H1 (cell line): ENCODE data around the gene HYCC1. TPM values are rescaled to one million over a fixed set of nuclear protein-coding genes. Genes with fewer than 3 reads are reported as not detected.

Experiments used
- CTCF ChIA-PET: fragments of 300-600 bp; sonication (Branson Sonifier 250); formaldehyde crosslinking; loops from one replicate; lab custom pipeline; 2021; ENCODE audit not compliant: partially characterized antibody; lab: Charles Lee
- POLR2A ChIA-PET: fragments of 300-600 bp; sonication (Branson Sonifier 250); formaldehyde crosslinking; loops from one replicate; lab custom pipeline; 2021; ENCODE audit warnings: inconsistent platforms; ENCODE audit not compliant: partially characterized antibody; lab: Charles Lee
- DNase-seq, 2 experiments: peaks; one replicate each; pipeline versions ENCODE4 v3.0.0 to v3.0.0-alpha.2; 2010 to 2022; ENCODE audit warnings: low spot score in 2 of 2, low read depth in 1 of 2, mixed read lengths in 1 of 2
- FAIRE-seq: peaks from 2 replicates; lab custom pipeline; 2011; peaks lifted over from hg19 to GRCh38; lab: Jason Lieb, UNC
- H2AFZ ChIP-seq: 2 replicates; pipeline ENCODE4 v1.8.1; 2012; ENCODE audit warnings: low read length, inconsistent platforms
- H2AK5ac ChIP-seq: 2 replicates; pipeline ENCODE4 v1.6.1; 2013; ENCODE audit warnings: low read depth, low read length
- H2BK120ac ChIP-seq: replicated peaks from 2 replicates; pipeline ENCODE3; 2013; ENCODE audit warnings: low read depth, low read length, inconsistent platforms
- H2BK12ac ChIP-seq: 2 replicates; pipeline ENCODE4 v1.6.1; 2013; ENCODE audit warnings: low read depth, low read length
- H2BK15ac ChIP-seq: 2 replicates; pipeline ENCODE4 v1.6.1; 2013; ENCODE audit warnings: low read length
- H2BK20ac ChIP-seq: 2 replicates; pipeline ENCODE4 v1.6.1; 2013; ENCODE audit warnings: low read length
- H2BK5ac ChIP-seq: 2 replicates; pipeline ENCODE4 v1.6.1; 2013; ENCODE audit warnings: low read depth, low read length
- H3K14ac ChIP-seq: 2 replicates; pipeline ENCODE4 v1.6.1; 2013; ENCODE audit warnings: inconsistent platforms; ENCODE audit not compliant: insufficient read length
- H3K18ac ChIP-seq: 2 replicates; pipeline ENCODE4 v1.6.1; 2013; ENCODE audit warnings: low read length; ENCODE audit errors: extremely low read depth
- H3K23ac ChIP-seq: 2 replicates; pipeline ENCODE4 v1.6.1; 2013; ENCODE audit warnings: inconsistent platforms; ENCODE audit not compliant: insufficient read length
- H3K23me2 ChIP-seq: 2 replicates; pipeline ENCODE4 v1.6.1; 2013; ENCODE audit warnings: low read depth, low read length
- H3K27ac ChIP-seq: 2 replicates; pipeline ENCODE4 v1.6.1; 2011; ENCODE audit warnings: low read depth, low read length, inconsistent platforms
- H3K27me3 ChIP-seq, 4 experiments: replicated peaks in 1 of 4; 1 replicate in 1 of 4; 2 replicates in 3 of 4; pipeline versions ENCODE4 v1.6.1 to v1.8.1; 2011 to 2013; ENCODE audit warnings: low read length in 3 of 4, mild to moderate bottlenecking in 3 of 4, inconsistent platforms in 2 of 4, mixed read lengths in 2 of 4, moderate library complexity in 1 of 4; ENCODE audit not compliant: control insufficient read depth in 3 of 4, insufficient read depth in 3 of 4; ENCODE audit errors: extremely low read depth in 1 of 4
- H3K36me3 ChIP-seq, 4 experiments: 2 replicates each; pipeline versions ENCODE4 v1.6.1 to v1.8.1; 2011 to 2013; ENCODE audit warnings: mild to moderate bottlenecking in 4 of 4, low read length in 3 of 4, moderate library complexity in 2 of 4, control low read depth in 1 of 4, inconsistent platforms in 1 of 4; ENCODE audit not compliant: insufficient read depth in 4 of 4, control insufficient read depth in 2 of 4
- H3K4ac ChIP-seq: replicated peaks from 2 replicates; pipeline ENCODE3; 2013; ENCODE audit warnings: low read length, low read depth, mixed read lengths, inconsistent platforms; ENCODE audit not compliant: insufficient read length
- H3K4me1 ChIP-seq, 4 experiments: replicated peaks in 1 of 4; 1 replicate in 1 of 4; 2 replicates in 3 of 4; pipeline versions ENCODE4 v1.6.1 to v1.8.1; 2011 to 2013; ENCODE audit warnings: low read length in 3 of 4, inconsistent platforms in 2 of 4, mixed read lengths in 1 of 4; ENCODE audit not compliant: insufficient read depth in 4 of 4, control insufficient read depth in 3 of 4
- H3K4me2 ChIP-seq, 2 experiments: 2 replicates each; pipeline versions ENCODE4 v1.6.1 to v1.8.1; 2011 to 2013; ENCODE audit warnings: low read depth in 2 of 2, low read length in 2 of 2, control low read depth in 1 of 2, inconsistent platforms in 1 of 2, mild to moderate bottlenecking in 1 of 2; ENCODE audit not compliant: insufficient read depth in 1 of 2
- H3K4me3 ChIP-seq, 4 experiments: fragments of 200-600, 300-600 bp in 1 of 4; sonication (generic), shearing (Covaris generic), sonication (Bioruptor Twin) in 1 of 4; 2 replicates each; pipeline versions ENCODE4 v1.5.1 to v1.8.1; 2011 to 2016; ENCODE audit warnings: low read length in 4 of 4, low read depth in 3 of 4, control low read depth in 2 of 4, inconsistent platforms in 2 of 4, mild to moderate bottlenecking in 2 of 4, mixed read lengths in 1 of 4, moderate library complexity in 1 of 4; ENCODE audit not compliant: insufficient read depth in 2 of 4; ENCODE audit errors: extremely low read depth in 1 of 4
- H3K56ac ChIP-seq: replicated peaks from 2 replicates; pipeline ENCODE3; 2013; ENCODE audit warnings: low read depth, mild to moderate bottlenecking, mixed read lengths, low read length, inconsistent platforms; ENCODE audit not compliant: insufficient read length
- H3K79me1 ChIP-seq: 2 replicates; pipeline ENCODE4 v1.6.1; 2013; ENCODE audit warnings: low read depth, low read length, control low read depth
- H3K79me2 ChIP-seq, 2 experiments: 2 replicates each; pipeline versions ENCODE4 v1.6.1 to v1.8.1; 2012 to 2013; ENCODE audit warnings: low read length in 2 of 2, mild to moderate bottlenecking in 2 of 2, inconsistent platforms in 1 of 2; ENCODE audit not compliant: insufficient read depth in 2 of 2, control insufficient read depth in 1 of 2
- H3K9ac ChIP-seq, 4 experiments: replicated peaks in 1 of 4; 1 replicate in 1 of 4; 2 replicates in 3 of 4; pipeline versions ENCODE4 v1.6.1 to v1.8.1; 2011 to 2013; ENCODE audit warnings: low read depth in 3 of 4, low read length in 3 of 4, control low read depth in 2 of 4, mild to moderate bottlenecking in 2 of 4, moderate library complexity in 2 of 4, inconsistent platforms in 1 of 4; ENCODE audit errors: extremely low read depth in 1 of 4
- H3K9me3 ChIP-seq, 2 experiments: 2 replicates each; pipeline versions ENCODE4 v1.6.1 to v1.8.1; 2012 to 2013; ENCODE audit warnings: mild to moderate bottlenecking in 2 of 2, moderate library complexity in 2 of 2, control low read depth in 1 of 2, inconsistent platforms in 1 of 2, low read depth in 1 of 2, low read length in 1 of 2, mixed read lengths in 1 of 2; ENCODE audit not compliant: insufficient read depth in 2 of 2
- H4K20me1 ChIP-seq, 2 experiments: replicated peaks in 1 of 2; 2 replicates each; pipeline versions ENCODE3 to v1.8.1; 2011 to 2013; ENCODE audit warnings: inconsistent platforms in 2 of 2, low read length in 2 of 2, mild to moderate bottlenecking in 1 of 2; ENCODE audit not compliant: insufficient read depth in 2 of 2, control insufficient read depth in 1 of 2
- H4K5ac ChIP-seq: 2 replicates; pipeline ENCODE4 v1.6.1; 2013; ENCODE audit warnings: low read length, low read depth, mixed read lengths, inconsistent platforms; ENCODE audit not compliant: insufficient read length
- H4K8ac ChIP-seq: 2 replicates; pipeline ENCODE4 v1.8.0; 2013; ENCODE audit warnings: mild to moderate bottlenecking, moderate library complexity, low read length, inconsistent platforms; ENCODE audit not compliant: insufficient read depth; ENCODE audit errors: extremely low read depth
- H4K91ac ChIP-seq: replicated peaks from 2 replicates; pipeline ENCODE3; 2013; ENCODE audit warnings: low read length, mixed read lengths, inconsistent platforms; ENCODE audit not compliant: insufficient read length
- BRCA1 ChIP-seq: IDR thresholded peaks from 2 replicates; pipeline ENCODE4 v1.6.1; 2012; ENCODE audit warnings: low read depth, low read length, improper control_type of control experiment
- CTBP2 ChIP-seq: IDR thresholded peaks from 2 replicates; pipeline ENCODE4 v1.7.0; 2011; ENCODE audit warnings: borderline replicate concordance, mild to moderate bottlenecking, moderate library complexity, mixed read lengths, low read length; ENCODE audit not compliant: insufficient read depth, insufficient read length
- GABPA ChIP-seq: IDR thresholded peaks from 2 replicates; pipeline ENCODE4 v1.6.1; 2011; ENCODE audit warnings: mild to moderate bottlenecking, low read length, moderate library complexity, borderline replicate concordance; ENCODE audit not compliant: insufficient read depth
- JUN ChIP-seq: IDR thresholded peaks from 2 replicates; pipeline ENCODE4 v1.6.1; 2011; ENCODE audit warnings: low read depth, mild to moderate bottlenecking, improper control_type of control experiment, low read length
- RNF2 ChIP-seq: fragments of 200-900, 300-1000 bp; sonication (generic); IDR thresholded peaks from 2 replicates; pipeline ENCODE4 v1.7.1; 2016; ENCODE audit warnings: borderline replicate concordance, low read depth, mild to moderate bottlenecking, antibody characterized with exemption, low read length; ENCODE audit not compliant: poor library complexity, severe bottlenecking; ENCODE audit errors: missing control alignments
- SIRT6 ChIP-seq: IDR thresholded peaks from one replicate; pipeline ENCODE4 v1.7.1; 2012; ENCODE audit warnings: low read length, inconsistent platforms
- SP2 ChIP-seq: IDR thresholded peaks from 2 replicates; pipeline ENCODE4 v1.6.1; 2012; ENCODE audit warnings: mild to moderate bottlenecking, low read length, inconsistent platforms
- TAF1 ChIP-seq: IDR thresholded peaks from 2 replicates; pipeline ENCODE4 v1.6.1; 2011; ENCODE audit warnings: mild to moderate bottlenecking, low read depth, low read length
- TBP ChIP-seq: IDR thresholded peaks from 2 replicates; pipeline ENCODE4 v1.6.1; 2011; ENCODE audit warnings: low read depth, low read length, improper control_type of control experiment
- TCF12 ChIP-seq: IDR thresholded peaks from 2 replicates; pipeline ENCODE4 v1.6.1; 2011; ENCODE audit warnings: low read depth, mild to moderate bottlenecking, low read length
- WGBS, 2 experiments: shearing (Covaris generic) in 1 of 2; methylation state at CpG; one replicate each; pipeline versions ENCODE4 v1.1.6 to v1.1.7; 2013 to 2015; ENCODE audit warnings: low lambda C conversion rate in 2 of 2, mixed read lengths in 2 of 2, inconsistent platforms in 1 of 2, low coverage in 1 of 2, missing lambda C conversion rate in 1 of 2; ENCODE audit not compliant: insufficient replicate concordance in 2 of 2, insufficient coverage in 1 of 2, insufficient read length in 1 of 2; ENCODE audit errors: extremely low coverage in 1 of 2, missing lambda C conversion rate in 1 of 2; 5-methylcytosine and 5-hydroxymethylcytosine counted together
- polyA plus RNA-seq, 7 experiments: library from polyadenylated mRNA; depleted of rRNA in 3 of 7; stranded (reverse) in 5 of 7; unstranded in 2 of 7; fragments of >200 nt in 5 of 7; fragments of 200-250 nt in 2 of 7; gene quantifications; 1 replicate in 5 of 7; 2 replicates in 1 of 7; 4 replicates in 1 of 7; pipeline versions ENCODE4 v1.2.1 to v1.2.3, GENCODE V29; 2011 to 2013; ENCODE audit warnings: missing spikeins in 2 of 7, mixed read lengths in 2 of 7
- total RNA-seq: library from RNA; stranded (reverse); fragmentation: NEBNext Ultra II Directional; extraction: Animal tissue kit (Norgen Biotek cat#: 25700); gene quantifications from 2 replicates; pipeline ENCODE4 v1.2.1, GENCODE V29; 2021
- TF ChIP-seq, protein P1 (sequence below), 3 experiments: IDR thresholded peaks; 1 replicate in 2 of 3; 2 replicates in 1 of 3; pipeline versions ENCODE4 v1.5.1 to v1.6.1; 2011; ENCODE audit warnings: low read length in 3 of 3, mild to moderate bottlenecking in 3 of 3, inconsistent platforms in 2 of 3, low read depth in 1 of 3, moderate library complexity in 1 of 3; ENCODE audit not compliant: insufficient read depth in 1 of 3; ENCODE audit errors: control extremely low read depth in 1 of 3

HYCC1 gene
- total and polyA plus RNA-seq, 2 of the 8 experiments (the other 6 are each of a cell fraction or from before 2014, with no cell fraction given): 20.2 to 142 TPM

GRCh38 chr7:22985436-22985835 is 28.5 kb downstream of the HYCC1 start:
- H4K5ac ChIP-seq: no peak overlapping the region
- H2BK20ac ChIP-seq: no peak overlapping the region
- no peaks in the 10 kb centered on the region for H3K36me3 ChIP-seq
- FAIRE-seq (no peak), DNase-seq (no peak)
- H2BK5ac ChIP-seq: no peak overlapping the region
- H3K4me1 ChIP-seq: peaks cover 0 to 14% (median 8%) of the 10 kb centered on the region in 4 experiments; a peak in 4 of 7 replicates
- no peaks in the 10 kb centered on the region for H3K27me3 ChIP-seq
- H3K27ac ChIP-seq: no peak overlapping the region
- H3K4me2 ChIP-seq: no peak overlapping the region
- H3K23me2 ChIP-seq: no peaks in the 10 kb centered on the region; the same call in 1 of the 2 replicates
- no peak overlapping the region for H4K8ac ChIP-seq
- H2BK120ac ChIP-seq: no peak overlapping the region
- H3K14ac ChIP-seq: no peak overlapping the region
- H4K91ac ChIP-seq: no peak overlapping the region
- H2AK5ac ChIP-seq: no peak overlapping the region
- no peak overlapping the region for H3K4ac ChIP-seq
- no peaks in the 10 kb centered on the region; the same call in 1 of the 2 replicates for H3K79me1 ChIP-seq
- H3K79me2 ChIP-seq: peaks cover 0 to 8% of the 10 kb centered on the region in 2 experiments; a peak in 1 of 4 replicates
- no peak overlapping the region for H3K4me3 ChIP-seq
- WGBS, 2 experiments: 95% methylated on average over 5 of the region's 5 CpGs; no CpG with 5 or more reads in 1 of the 2 experiments
- no peak overlapping the region for H2BK12ac ChIP-seq
- H3K56ac ChIP-seq: no peak overlapping the region
- H3K9me3 ChIP-seq: no peaks in the 10 kb centered on the region
- CTCF ChIA-PET: no interaction called here
- H3K9ac ChIP-seq: no peak overlapping the region
- TF ChIP-seq JUN: no peak
- TF ChIP-seq RNF2: no peak
- TF ChIP-seq BRCA1: no peak
- TF ChIP-seq SIRT6: no peak
- TF ChIP-seq TBP: no peak
- TF ChIP-seq GABPA: no peak
- TF ChIP-seq CTBP2: no peak
- TF ChIP-seq, protein P1, sequence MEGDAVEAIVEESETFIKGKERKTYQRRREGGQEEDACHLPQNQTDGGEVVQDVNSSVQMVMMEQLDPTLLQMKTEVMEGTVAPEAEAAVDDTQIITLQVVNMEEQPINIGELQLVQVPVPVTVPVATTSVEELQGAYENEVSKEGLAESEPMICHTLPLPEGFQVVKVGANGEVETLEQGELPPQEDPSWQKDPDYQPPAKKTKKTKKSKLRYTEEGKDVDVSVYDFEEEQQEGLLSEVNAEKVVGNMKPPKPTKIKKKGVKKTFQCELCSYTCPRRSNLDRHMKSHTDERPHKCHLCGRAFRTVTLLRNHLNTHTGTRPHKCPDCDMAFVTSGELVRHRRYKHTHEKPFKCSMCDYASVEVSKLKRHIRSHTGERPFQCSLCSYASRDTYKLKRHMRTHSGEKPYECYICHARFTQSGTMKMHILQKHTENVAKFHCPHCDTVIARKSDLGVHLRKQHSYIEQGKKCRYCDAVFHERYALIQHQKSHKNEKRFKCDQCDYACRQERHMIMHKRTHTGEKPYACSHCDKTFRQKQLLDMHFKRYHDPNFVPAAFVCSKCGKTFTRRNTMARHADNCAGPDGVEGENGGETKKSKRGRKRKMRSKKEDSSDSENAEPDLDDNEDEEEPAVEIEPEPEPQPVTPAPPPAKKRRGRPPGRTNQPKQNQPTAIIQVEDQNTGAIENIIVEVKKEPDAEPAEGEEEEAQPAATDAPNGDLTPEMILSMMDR (IDR thresholded peaks at IDR 0.05; ENCODE audit: control extremely low read depth in 1 of 3, insufficient read depth in 1 of 3, low read depth in 1 of 3, low read length in 3 of 3): no peak
- no peak for TF ChIP-seq TAF1
- no peak for TF ChIP-seq TCF12
- TF ChIP-seq SP2: no peak
- TF ChIP-seq, all 59 proteins: peak for 0
- no peak overlapping the region for H2AFZ ChIP-seq
- H4K20me1 ChIP-seq: no peaks in the 10 kb centered on the region
- POLR2A ChIA-PET: no interaction called here
- H3K23ac ChIP-seq: no peak overlapping the region
- no peak overlapping the region for H2BK15ac ChIP-seq
- no peak overlapping the region for H3K18ac ChIP-seq
